DOHH2 (cell line): Measurements from ENCODE around the gene KIFBP.

ENCODE experiments used
- H3F3A ChIP-seq: fragments of 200-600 bp; sonication (generic), shearing (Covaris generic); 2 replicates; pipeline ENCODE4 v1.6.0; 2016; ENCODE audit warnings: antibody characterized with exemption, mild to moderate bottlenecking; ENCODE audit not compliant: control insufficient read depth, insufficient read depth
- H3K27ac ChIP-seq: fragments of 200-600 bp; sonication (generic); 2 replicates; pipeline ENCODE4 v1.5.1; 2014; ENCODE audit warnings: low read depth, mild to moderate bottlenecking, low read length, moderate library complexity
- H3K27me3 ChIP-seq: fragments of 200-600 bp; sonication (generic); 2 replicates; pipeline ENCODE4 v1.6.1; 2014; ENCODE audit warnings: mild to moderate bottlenecking, low read length, mixed read lengths; ENCODE audit not compliant: control insufficient read depth
- H3K36me3 ChIP-seq: fragments of 200-600 bp; sonication (generic); 2 replicates; pipeline ENCODE4 v1.6.1; 2014; ENCODE audit warnings: mild to moderate bottlenecking, low read length, moderate library complexity, mixed read lengths; ENCODE audit not compliant: control insufficient read depth
- H3K4me1 ChIP-seq: fragments of 200-600 bp; sonication (generic); 2 replicates; pipeline ENCODE4 v1.6.1; 2014; ENCODE audit warnings: mild to moderate bottlenecking, low read length, mixed read lengths; ENCODE audit not compliant: control insufficient read depth
- H3K4me2 ChIP-seq: fragments of 200-600 bp; sonication (generic); 2 replicates; pipeline ENCODE4 v1.6.0; 2014; ENCODE audit warnings: mild to moderate bottlenecking, low read length, moderate library complexity
- H3K4me3 ChIP-seq: fragments of 200-600 bp; sonication (generic); 2 replicates; pipeline ENCODE4 v1.5.1; 2014; ENCODE audit warnings: mild to moderate bottlenecking, low read length, mixed read lengths
- H3K79me2 ChIP-seq: fragments of 200-600 bp; sonication (generic); 2 replicates; pipeline ENCODE4 v1.6.1; 2014; ENCODE audit warnings: mild to moderate bottlenecking, low read length, mixed read lengths; ENCODE audit not compliant: control insufficient read depth
- H3K9me2 ChIP-seq: fragments of 200-600 bp; sonication (generic); replicated peaks from 2 replicates; pipeline ENCODE4 v1.6.1; 2014; ENCODE audit warnings: mild to moderate bottlenecking, low read length, mixed read lengths; ENCODE audit not compliant: control insufficient read depth
- H3K9me3 ChIP-seq: fragments of 200-600 bp; sonication (generic); 2 replicates; pipeline ENCODE4 v1.6.1; 2014; ENCODE audit warnings: antibody characterized with exemption, low read length, mixed read lengths; ENCODE audit not compliant: control insufficient read depth, insufficient read depth
- H4K20me1 ChIP-seq: fragments of 200-600 bp; sonication (generic); 2 replicates; pipeline ENCODE4 v1.6.0; 2014; ENCODE audit warnings: low read depth, mild to moderate bottlenecking, antibody characterized with exemption, low read length, moderate library complexity; ENCODE audit not compliant: control insufficient read depth, insufficient read depth
- EZH2phosphoT487 ChIP-seq: fragments of 200-600 bp; sonication (generic); IDR thresholded peaks from 2 replicates; pipeline ENCODE4 v1.6.1; 2017; ENCODE audit warnings: borderline replicate concordance, mild to moderate bottlenecking, antibody characterized with exemption, low read length, moderate library complexity, mixed read lengths
- TF ChIP-seq, protein P1 (sequence below): fragments of 200-600 bp; sonication (generic); IDR thresholded peaks from one replicate; pipeline ENCODE4 v1.5.1; 2014; ENCODE audit warnings: antibody characterized with exemption, mild to moderate bottlenecking, low read depth, low read length; ENCODE audit not compliant: poor library complexity, severe bottlenecking

KIFBP gene

DNA sequence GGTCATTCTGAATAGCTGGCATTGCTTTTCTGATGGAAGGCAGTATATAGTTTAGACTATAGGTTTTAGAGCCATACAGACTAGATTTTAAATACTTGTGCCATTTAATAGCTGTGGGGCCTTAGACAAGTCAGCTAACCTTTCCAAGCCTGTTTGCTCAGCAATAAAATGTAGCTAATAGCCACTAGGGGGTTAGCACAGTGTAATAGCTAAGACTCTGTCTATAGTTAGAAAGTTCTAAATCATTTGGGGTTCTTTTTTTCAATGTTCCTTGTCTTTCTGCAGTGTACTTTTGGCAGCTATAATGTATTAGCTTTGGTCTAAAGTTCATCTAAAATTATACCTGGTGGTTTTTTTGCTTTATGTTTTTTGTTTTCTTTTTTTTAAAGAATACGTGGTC is 7.5 kb upstream of the KIFBP start:
- Histone ChIP-seq H4K20me1 (peaks cover 6% of the 10 kb centered on the region; the same call in 1 of the 2 replicates), H3K4me2 (no peak overlapping the region), H3K79me2 (peaks cover 14% of the 10 kb centered on the region), H3K9me2 (no peaks in the 10 kb centered on the region), H3K36me3 (peaks cover 95% of the 10 kb centered on the region), H3F3A (peaks cover 76% of the 10 kb centered on the region), H3K27me3 (no peaks in the 10 kb centered on the region), H3K9me3 (no peaks in the 10 kb centered on the region), H3K27ac (no peak overlapping the region), H3K4me1 (no peaks in the 10 kb centered on the region), H3K4me3 (no peak overlapping the region)
- no peak for TF ChIP-seq EZH2phosphoT487
- TF ChIP-seq, protein P1, sequence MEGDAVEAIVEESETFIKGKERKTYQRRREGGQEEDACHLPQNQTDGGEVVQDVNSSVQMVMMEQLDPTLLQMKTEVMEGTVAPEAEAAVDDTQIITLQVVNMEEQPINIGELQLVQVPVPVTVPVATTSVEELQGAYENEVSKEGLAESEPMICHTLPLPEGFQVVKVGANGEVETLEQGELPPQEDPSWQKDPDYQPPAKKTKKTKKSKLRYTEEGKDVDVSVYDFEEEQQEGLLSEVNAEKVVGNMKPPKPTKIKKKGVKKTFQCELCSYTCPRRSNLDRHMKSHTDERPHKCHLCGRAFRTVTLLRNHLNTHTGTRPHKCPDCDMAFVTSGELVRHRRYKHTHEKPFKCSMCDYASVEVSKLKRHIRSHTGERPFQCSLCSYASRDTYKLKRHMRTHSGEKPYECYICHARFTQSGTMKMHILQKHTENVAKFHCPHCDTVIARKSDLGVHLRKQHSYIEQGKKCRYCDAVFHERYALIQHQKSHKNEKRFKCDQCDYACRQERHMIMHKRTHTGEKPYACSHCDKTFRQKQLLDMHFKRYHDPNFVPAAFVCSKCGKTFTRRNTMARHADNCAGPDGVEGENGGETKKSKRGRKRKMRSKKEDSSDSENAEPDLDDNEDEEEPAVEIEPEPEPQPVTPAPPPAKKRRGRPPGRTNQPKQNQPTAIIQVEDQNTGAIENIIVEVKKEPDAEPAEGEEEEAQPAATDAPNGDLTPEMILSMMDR: peak; percentile 19

DNA sequence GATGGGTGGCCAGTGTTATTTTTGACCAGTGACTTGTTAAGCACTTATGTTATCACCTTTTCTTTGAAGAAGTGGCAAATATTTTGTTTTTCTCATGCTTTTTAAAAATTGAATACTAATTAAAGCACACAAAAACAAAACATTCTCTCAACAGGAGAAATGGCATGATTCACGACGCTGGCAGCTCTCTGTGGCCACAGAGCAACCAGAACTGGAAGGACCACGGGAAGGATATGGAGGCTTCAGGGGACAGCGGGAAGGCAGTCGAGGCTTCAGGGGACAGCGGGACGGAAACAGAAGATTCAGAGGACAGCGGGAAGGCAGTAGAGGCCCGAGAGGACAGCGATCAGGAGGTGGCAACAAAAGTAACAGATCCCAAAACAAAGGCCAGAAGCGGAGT is 6.2 kb upstream of the KIFBP start:
- peaks cover 76% of the 10 kb centered on the region for H3F3A ChIP-seq
- H4K20me1 ChIP-seq: peaks cover 6% of the 10 kb centered on the region; the same call in 1 of the 2 replicates
- H3K79me2 ChIP-seq: peaks cover 13% of the 10 kb centered on the region
- H3K4me1 ChIP-seq: 0 out of 2 replicates have a peak, but pooled peaks cover under 1% of the 10 kb centered on the region
- no peak overlapping the region for H3K4me2 ChIP-seq
- no peaks in the 10 kb centered on the region for H3K27me3 ChIP-seq
- no peaks in the 10 kb centered on the region for H3K9me2 ChIP-seq
- no peaks in the 10 kb centered on the region for H3K9me3 ChIP-seq
- H3K36me3 ChIP-seq: peaks cover 82% of the 10 kb centered on the region
- no peak overlapping the region for H3K27ac ChIP-seq
- H3K4me3 ChIP-seq: no peak overlapping the region
- TF ChIP-seq EZH2phosphoT487: no peak
- TF ChIP-seq, protein P1: no peak

DNA sequence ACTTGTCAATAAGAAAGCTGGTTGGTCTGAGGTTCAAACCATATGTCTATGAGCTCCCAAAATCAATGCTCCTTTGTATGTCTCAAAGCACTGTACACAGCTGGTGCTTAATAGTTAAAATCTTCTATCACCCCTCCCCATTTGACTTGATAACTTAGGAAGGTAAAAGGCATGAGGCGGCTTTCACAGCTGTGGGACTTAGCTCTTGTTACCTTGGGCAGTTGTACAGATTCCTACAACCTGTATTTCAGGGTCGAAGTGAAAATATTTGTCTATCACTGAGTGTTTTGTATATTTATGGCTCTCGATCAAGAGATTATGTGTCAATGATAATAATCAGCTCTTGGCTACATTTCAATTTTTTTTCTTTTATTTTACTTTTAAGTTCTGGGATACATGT is 992 bp upstream of the KIFBP start:
- Histone ChIP-seq H3K4me1 (peaks cover 19% of the 10 kb centered on the region), H3K9me2 (no peaks in the 10 kb centered on the region), H3K9me3 (no peaks in the 10 kb centered on the region), H3K27me3 (no peaks in the 10 kb centered on the region), H4K20me1 (no peaks in the 10 kb centered on the region; the same call in 1 of the 2 replicates), H3K4me3 (no peak overlapping the region), H3K36me3 (peaks cover 37% of the 10 kb centered on the region), H3F3A (peaks cover 52% of the 10 kb centered on the region), H3K79me2 (peaks cover 33% of the 10 kb centered on the region), H3K4me2 (peak overlapping the region; percentile 90; the same call in 1 of the 2 replicates), H3K27ac (no peak overlapping the region)
- TF ChIP-seq, protein P1: no peak
- TF ChIP-seq EZH2phosphoT487: no peak
